ENCODE results near the gene EHD1.

The EHD1 gene

DNA sequence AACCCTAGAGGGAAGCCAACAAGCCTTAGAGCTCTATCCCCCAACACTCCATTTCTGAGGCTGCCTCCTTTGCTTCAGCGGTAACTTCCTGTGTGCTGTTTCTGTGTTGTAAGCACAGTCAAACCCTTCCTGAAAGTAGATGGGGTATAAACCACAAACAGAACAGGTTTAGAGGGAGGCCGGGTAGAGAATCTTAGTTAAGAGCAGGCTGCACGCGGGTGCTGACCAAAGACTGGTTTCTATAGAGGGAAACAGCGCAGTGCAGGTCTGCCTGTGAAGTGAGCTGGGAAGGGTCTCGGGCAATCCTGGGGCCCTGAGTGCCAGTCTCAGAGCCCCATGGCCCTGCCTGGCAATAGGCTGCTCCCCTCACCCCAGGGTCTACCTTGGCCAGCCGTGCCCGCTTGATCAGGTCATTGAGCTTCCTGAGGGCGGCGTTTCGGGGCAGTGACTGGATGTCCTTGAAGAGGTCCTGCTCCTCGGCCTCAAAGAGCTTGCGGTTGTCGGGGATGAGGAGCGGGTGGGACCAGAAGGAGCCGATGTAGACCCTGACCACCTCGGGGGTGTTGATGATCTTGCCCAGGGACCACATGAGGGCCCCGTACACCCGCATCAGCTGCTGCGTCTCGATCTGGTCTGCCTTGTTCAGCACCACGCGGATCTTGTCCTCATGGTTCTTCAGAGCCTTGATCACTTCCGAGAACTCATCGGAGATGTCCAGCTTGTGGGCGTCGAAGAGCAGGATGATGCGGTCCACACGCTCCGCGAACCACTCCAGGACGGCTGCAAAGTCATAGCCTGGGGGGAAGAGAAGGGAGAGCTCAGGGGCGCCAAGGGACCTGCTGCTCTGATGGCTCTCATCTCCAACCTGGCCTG is 18.6 kb downstream of the EHD1 start:
- no peak overlapping the region for H3K27ac ChIP-seq
- no peak for TF ChIP-seq ZFX (IDR thresholded peaks at IDR 0.05; ENCODE audit: borderline replicate concordance)
- TF ChIP-seq, protein P1, sequence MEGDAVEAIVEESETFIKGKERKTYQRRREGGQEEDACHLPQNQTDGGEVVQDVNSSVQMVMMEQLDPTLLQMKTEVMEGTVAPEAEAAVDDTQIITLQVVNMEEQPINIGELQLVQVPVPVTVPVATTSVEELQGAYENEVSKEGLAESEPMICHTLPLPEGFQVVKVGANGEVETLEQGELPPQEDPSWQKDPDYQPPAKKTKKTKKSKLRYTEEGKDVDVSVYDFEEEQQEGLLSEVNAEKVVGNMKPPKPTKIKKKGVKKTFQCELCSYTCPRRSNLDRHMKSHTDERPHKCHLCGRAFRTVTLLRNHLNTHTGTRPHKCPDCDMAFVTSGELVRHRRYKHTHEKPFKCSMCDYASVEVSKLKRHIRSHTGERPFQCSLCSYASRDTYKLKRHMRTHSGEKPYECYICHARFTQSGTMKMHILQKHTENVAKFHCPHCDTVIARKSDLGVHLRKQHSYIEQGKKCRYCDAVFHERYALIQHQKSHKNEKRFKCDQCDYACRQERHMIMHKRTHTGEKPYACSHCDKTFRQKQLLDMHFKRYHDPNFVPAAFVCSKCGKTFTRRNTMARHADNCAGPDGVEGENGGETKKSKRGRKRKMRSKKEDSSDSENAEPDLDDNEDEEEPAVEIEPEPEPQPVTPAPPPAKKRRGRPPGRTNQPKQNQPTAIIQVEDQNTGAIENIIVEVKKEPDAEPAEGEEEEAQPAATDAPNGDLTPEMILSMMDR (IDR thresholded peaks at IDR 0.05): no peak

DNA sequence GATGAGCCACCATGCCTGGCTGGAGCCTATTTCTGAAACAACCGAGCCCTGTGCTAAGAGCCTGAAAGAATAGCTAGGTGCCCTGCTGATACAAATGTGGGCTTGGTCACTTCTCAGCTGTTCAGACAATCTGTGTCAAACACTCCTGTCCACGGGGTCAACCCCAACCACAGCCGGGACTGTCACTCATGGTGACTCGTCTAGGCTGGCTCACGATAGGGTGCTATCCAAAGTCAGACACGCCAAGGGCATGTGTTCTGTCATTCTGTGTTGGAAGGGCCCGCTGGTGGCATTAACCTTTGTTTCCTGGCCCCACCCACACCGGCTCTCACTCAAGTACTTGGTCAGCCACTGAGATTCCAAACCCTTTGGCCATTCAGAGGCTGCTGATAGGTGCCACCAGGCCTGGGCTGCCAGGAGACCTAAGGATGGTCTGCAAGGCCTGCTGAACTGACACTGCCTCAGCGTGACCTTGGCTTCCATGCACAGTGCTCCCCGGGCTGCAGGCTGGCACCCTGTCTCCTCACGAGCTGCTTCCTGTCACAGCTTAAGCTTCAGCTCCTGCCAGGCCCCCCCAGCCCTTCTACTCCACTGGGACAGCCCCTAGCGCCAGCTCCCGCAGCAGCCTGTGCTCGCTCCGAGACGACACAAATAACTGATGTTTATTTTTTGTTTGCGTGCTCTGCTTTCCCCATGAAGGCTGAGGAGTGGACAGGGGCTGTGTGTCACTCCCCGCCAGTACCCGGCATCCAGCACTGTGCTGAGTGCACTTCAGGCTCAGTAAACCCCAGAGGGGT is 19.8 kb downstream of the EHD1 start:
- H3K27ac ChIP-seq: no peak overlapping the region

DNA sequence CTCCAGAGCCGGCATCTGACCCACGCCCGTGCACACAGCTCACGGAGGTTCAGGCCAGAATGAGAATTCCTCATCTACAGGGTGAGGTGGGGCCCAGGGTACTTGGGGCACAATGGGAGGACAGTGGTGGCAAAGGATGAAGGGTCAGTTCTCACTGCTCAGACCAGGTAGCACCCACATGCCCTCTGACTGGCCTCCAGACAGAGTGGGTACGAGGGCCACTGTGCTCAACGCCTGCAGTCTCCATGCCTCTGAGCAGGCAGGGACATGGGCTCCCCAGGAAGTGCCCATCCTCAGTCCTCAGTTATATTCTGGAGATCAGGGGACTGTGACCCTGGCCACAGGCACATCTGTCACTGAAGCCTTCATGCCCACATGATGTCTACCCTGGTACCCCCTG is 20.9 kb downstream of the EHD1 start:
- no peak for TF ChIP-seq ZFX (IDR thresholded peaks at IDR 0.05; ENCODE audit: borderline replicate concordance)
- TF ChIP-seq, protein P1 (IDR thresholded peaks at IDR 0.05): no peak
- no peak overlapping the region for H3K27ac ChIP-seq

More for the DNA sequence above, 19.8 kb downstream of the EHD1 start:
- no peak for TF ChIP-seq ZFX (IDR thresholded peaks at IDR 0.05; ENCODE audit: borderline replicate concordance)
- TF ChIP-seq, protein P1 (IDR thresholded peaks at IDR 0.05): no peak

DNA sequence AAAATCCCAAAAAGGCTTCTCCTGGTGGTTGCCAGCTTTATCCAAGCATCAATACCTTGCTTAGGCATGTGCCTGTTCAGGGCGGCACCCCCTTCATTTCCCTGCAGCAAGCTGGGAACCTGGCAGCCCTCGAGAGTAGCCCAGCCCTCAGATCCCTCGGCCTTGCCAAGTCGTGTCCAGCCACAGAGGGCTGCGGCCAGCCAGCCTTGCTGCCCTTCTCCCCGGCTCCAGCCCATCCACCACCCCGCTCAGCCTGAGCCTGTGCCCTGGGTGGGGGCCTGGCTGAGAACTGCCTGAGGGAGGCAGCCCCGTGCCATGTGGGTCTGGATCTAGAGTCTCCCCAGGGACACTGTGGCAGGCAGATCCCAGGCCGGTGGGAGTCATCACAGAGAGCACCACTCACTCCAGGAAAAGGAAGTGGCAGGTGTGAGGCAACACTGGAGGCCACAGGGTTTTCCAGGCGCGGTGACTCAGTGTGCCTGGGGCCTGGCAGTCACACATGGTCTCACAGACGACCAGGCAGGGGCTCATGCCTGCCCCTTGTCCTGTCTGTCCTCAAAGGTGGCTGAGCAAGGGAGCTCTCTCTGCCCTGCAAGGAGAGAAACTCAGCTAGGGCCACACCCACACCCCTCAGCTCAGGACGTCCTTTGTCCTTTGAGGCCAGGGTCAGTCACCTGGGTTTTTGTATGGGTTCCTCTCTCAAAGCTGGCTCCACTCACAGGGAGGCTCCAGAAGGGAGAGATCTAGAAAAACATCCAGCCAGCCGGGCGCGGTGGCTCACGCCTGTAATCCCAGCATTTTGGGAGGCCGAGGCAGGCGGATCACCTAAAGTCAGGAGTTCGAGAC is 21.8 kb downstream of the EHD1 start:
- TF ChIP-seq, protein P1 (IDR thresholded peaks at IDR 0.05): no peak
- TF ChIP-seq ZFX (IDR thresholded peaks at IDR 0.05; ENCODE audit: borderline replicate concordance): no peak
- H3K27ac ChIP-seq: no peak overlapping the region

DNA sequence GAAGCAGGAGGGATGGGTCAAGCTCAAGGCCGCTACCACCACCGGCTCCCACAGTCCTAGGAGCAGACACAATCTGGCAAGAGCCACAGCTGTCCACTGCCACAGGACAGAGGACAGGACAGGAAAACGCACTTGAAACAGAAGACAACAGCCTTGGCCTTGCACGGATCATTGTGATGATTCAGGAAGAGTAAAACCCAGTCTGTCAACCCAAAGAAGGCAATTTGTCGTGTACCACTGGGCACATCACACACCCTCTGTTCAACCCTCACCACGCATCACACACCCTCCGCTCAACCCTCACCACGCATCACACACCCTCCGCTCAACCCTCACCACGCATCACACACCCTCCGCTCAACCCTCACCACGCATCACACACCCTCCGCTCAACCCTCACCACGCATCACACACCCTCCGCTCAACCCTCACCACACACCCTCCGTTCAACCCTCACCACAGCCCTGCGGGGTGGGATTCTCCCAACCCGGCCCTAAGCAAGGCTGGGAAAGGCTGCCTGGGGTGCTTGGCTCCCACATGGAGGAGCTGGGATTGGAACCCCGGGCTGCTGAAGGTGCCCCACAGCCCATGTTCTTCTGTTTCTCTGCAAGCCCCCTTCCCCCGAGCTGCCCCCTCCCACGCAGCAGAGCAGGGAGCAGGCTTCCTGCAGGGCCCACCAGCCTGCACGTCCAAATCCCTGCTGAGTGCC is 22.7 kb downstream of the EHD1 start:
- H3K27ac ChIP-seq: no peak overlapping the region

More for the DNA sequence above, 22.7 kb downstream of the EHD1 start:
- TF ChIP-seq ZFX (IDR thresholded peaks at IDR 0.05; ENCODE audit: borderline replicate concordance): no peak
- TF ChIP-seq, protein P1 (IDR thresholded peaks at IDR 0.05): no peak

All from 22Rv1 (cell line).